NCI-H146 (cell line): ENCODE measurements around the gene HPS4.
"Not testable (repeated sequence)": the region's sequence is repeated elsewhere in the genome, so short reads cannot be mapped to it uniquely, and the experiment has no call there.

ENCODE experiments used
- DNase-seq: peaks from one replicate; lab custom pipeline; 2025; lab: John Stamatoyannopoulos, UW

HPS4 gene

GRCh38 chr22:26483439-26484359, at the start of gene HPS4, which contains the start of gene SRRD:
TSS of gene HPS4 (minus strand) at chr22:26483783. CDS start at chr22:26481762, 2,021 bp downstream.
TSS of gene SRRD (plus strand) at chr22:26483877. CDS start at chr22:26483891, 14 bp downstream.
- DNase-seq: peak; percentile 90

- no peak for DNase-seq
Observed at GRCh38 chr22:26529345-26529744, 45.8 kb upstream of the HPS4 start.

- not testable (repeated sequence) for DNase-seq
Observed at GRCh38 chr22:26528518-26528917, 44.9 kb upstream of the HPS4 start.

- no peak for DNase-seq
Observed at GRCh38 chr22:26527574-26528465, 44.2 kb upstream of the HPS4 start.

GRCh38 chr22:26527167-26527566, 43.6 kb upstream of the HPS4 start:
- DNase-seq: no peak

GRCh38 chr22:26525946-26526564, 42.5 kb upstream of the HPS4 start:
- DNase-seq: no peak

GRCh38 chr22:26524870-26525269, 41.3 kb upstream of the HPS4 start:
- DNase-seq: no peak

GRCh38 chr22:26522592-26522991, 39.0 kb upstream of the HPS4 start:
- DNase-seq: no peak

GRCh38 chr22:26522012-26522411, 38.4 kb upstream of the HPS4 start:
- DNase-seq: no peak

- no peak for DNase-seq
Observed at GRCh38 chr22:26517429-26517828, 33.8 kb upstream of the HPS4 start.

GRCh38 chr22:26516503-26516902, 32.9 kb upstream of the HPS4 start:
- no peak for DNase-seq

GRCh38 chr22:26515931-26516330, 32.3 kb upstream of the HPS4 start:
- DNase-seq: no peak

- no peak for DNase-seq
Observed at GRCh38 chr22:26514419-26515161, 31.0 kb upstream of the HPS4 start.

GRCh38 chr22:26513838-26514237, 30.3 kb upstream of the HPS4 start:
- DNase-seq: no peak

- peak; percentile 86 for DNase-seq
Observed at GRCh38 chr22:26512149-26512793, 28.7 kb upstream of the HPS4 start, which contains the start of gene TFIP11. TSS of gene TFIP11 (minus strand) at chr22:26512473. CDS start at chr22:26510272, 2,201 bp downstream.

- no peak for DNase-seq
Observed at GRCh38 chr22:26508148-26508547, 24.6 kb upstream of the HPS4 start.

GRCh38 chr22:26503758-26504157, 20.2 kb upstream of the HPS4 start:
- DNase-seq: no peak

- peak; percentile 17 for DNase-seq
Observed at GRCh38 chr22:26502688-26503561, 19.3 kb upstream of the HPS4 start.

- no peak for DNase-seq
Observed at GRCh38 chr22:26501996-26502395, 18.4 kb upstream of the HPS4 start.

- no peak for DNase-seq
Observed at GRCh38 chr22:26499188-26499703, 15.7 kb upstream of the HPS4 start.
